Activated CD4-positive, alpha-beta T cell treated with anti-CD3 and anti-CD28 coated beads, Interleukin-2, amount 50 U/mL, for 48 hours (primary cell): Measurements from ENCODE around the gene RNASEH1.
"Not testable (repeated sequence)": the region's sequence is repeated elsewhere in the genome, so short reads cannot be mapped to it uniquely, and the experiment has no call there.

ENCODE experiments used
- DNase-seq, 2 experiments: peaks; one replicate each; pipeline ENCODE4 v3.0.0-alpha.2; 2020

Gene RNASEH1

GRCh38 chr2:3517948-3518495, 40.1 kb downstream of the RNASEH1 start:
- DNase-seq, result no peak

- DNase-seq, result no peak
Observed at GRCh38 chr2:3516831-3517230, 41.3 kb downstream of the RNASEH1 start.

- DNase-seq, result not testable (repeated sequence)
Observed at GRCh38 chr2:3515438-3515837, 42.7 kb downstream of the RNASEH1 start.

- DNase-seq, result no peak
Observed at GRCh38 chr2:3513026-3513810, 44.9 kb downstream of the RNASEH1 start.

DNA sequence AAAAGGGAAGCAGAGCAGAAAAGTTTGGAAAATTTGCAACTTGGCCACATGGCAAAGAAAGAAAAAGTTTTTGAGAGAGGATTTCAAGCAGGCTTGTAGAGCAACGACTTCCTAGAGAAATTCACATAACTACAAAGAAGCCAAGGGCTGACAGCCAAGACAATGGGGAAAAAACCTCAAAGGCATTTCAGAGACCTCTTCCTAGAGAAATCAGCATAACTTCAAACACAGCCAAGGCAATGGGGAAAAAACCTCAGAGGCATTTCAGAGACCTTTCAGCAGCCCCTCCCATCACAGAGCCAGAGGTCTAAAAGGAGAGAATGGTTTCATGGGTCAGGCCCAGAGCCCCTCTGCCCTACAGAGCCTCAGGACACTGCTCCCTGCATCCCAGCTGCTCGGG, 46.0 kb downstream of the RNASEH1 start:
- no peak for DNase-seq

- DNase-seq, result no peak
Observed at GRCh38 chr2:3505771-3506170, 52.4 kb downstream of the RNASEH1 start.

DNA sequence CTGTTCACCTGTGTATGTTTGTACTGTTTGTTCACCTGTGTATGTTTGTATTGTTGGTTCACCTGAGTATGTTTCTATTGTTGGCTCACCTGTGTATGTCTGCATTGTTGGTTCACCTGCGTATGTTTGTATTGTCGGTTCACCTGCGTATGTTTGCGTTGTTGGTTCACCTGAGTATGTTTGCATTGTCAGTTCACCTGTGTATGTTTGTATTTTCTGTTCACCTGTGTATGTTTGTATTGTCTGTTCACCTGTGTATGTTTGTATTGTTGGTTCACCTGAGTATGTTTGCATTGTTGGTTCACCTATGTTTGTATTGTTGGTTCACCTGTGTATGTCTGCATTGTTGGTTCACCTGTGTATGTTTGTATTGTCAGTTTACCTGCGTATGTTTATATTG, 53.4 kb downstream of the RNASEH1 start:
- no peak for DNase-seq

GRCh38 chr2:3503483-3503882, 54.6 kb downstream of the RNASEH1 start:
- DNase-seq, result no peak

GRCh38 chr2:3503046-3503445, 55.1 kb downstream of the RNASEH1 start:
- no peak for DNase-seq

- no peak for DNase-seq
Observed at GRCh38 chr2:3500326-3500899, 57.7 kb downstream of the RNASEH1 start.

DNA sequence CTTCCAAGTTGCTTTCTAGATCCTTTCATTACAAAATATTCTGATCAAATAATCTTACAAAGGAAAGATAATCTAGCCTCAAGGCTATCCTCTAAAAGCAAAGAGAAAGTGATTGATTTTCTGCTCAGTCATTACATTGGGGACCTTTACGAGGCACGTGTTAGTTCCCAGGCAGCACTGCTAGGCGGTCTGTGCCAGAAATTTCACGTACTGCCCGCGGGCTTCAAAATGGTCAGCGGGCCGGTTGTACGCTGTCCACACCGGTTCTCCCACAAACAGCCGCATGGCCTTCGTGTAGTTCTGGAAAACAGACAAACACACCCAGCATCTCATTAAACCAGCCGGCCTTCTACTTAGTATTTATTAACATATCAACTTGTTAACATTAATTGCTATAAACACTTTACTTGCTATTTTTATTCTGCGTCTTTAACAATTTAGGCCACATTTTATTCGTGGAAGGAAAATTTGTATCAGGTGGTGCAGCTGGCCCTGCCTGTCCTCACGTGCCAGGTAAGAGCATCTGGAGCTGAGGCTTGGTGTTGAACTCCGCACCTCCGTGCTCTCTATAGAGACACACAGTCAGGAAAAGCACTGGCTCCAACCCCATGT, 59.2 kb downstream of the RNASEH1 start:
- no peak for DNase-seq

GRCh38 chr2:3496708-3497080, 61.4 kb downstream of the RNASEH1 start:
- not testable (repeated sequence) for DNase-seq
